Muscle layer of duodenum (tissue), 2 donors: ENCODE results near the gene VAC14.

ENCODE experiments used
- H3K27ac ChIP-seq: one replicate; pipeline ENCODE4 v1.7.0; 2013; ENCODE audit warnings: mild to moderate bottlenecking, low read length
- H3K27me3 ChIP-seq: one replicate; pipeline ENCODE4 v1.7.0; 2013; ENCODE audit warnings: low read depth, mild to moderate bottlenecking, control low read depth, low read length
- H3K36me3 ChIP-seq, 2 donors: one replicate each; pipeline ENCODE4 v1.7.0; 2013; ENCODE audit warnings: low read length in 2 of 2, control low read depth in 1 of 2, mild to moderate bottlenecking in 1 of 2; ENCODE audit not compliant: insufficient read depth in 2 of 2, control insufficient read depth in 1 of 2
- H3K4me1 ChIP-seq, 2 donors: one replicate each; pipeline ENCODE4 v1.7.0; 2013; ENCODE audit warnings: low read length in 2 of 2, mild to moderate bottlenecking in 2 of 2, control low read depth in 1 of 2, moderate library complexity in 1 of 2; ENCODE audit not compliant: insufficient read depth in 2 of 2, control insufficient read depth in 1 of 2
- H3K4me3 ChIP-seq, 2 donors: one replicate each; pipeline ENCODE4 v1.7.0; 2013; ENCODE audit warnings: low read length in 2 of 2, low read depth in 1 of 2, mild to moderate bottlenecking in 1 of 2
- H3K9me3 ChIP-seq, 2 donors: one replicate each; pipeline ENCODE4 v1.7.0; 2013; ENCODE audit warnings: low read length in 2 of 2, control low read depth in 1 of 2, mild to moderate bottlenecking in 1 of 2; ENCODE audit not compliant: control insufficient read depth in 1 of 2
- donor health status: healthy.

VAC14 gene

DNA sequence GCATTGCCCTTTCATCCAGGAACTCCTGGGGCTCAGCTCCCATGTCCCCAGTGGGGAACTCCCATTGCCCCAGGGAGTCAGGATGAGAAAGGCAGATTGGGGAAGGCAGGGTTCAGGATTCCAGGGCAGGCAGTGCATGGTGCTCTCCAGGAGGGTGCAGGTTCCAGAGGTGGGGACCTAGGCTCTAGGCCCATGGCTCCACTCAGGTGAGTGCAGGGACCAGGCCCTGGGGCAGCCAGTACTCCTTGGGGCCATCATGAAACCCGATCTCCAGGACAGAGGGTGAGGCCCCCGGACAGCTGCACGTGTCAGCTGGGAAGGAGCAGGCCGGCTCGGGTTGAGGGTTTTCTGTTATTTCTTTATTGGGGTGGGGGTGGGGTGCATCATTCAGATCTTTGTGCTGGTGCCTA, 113.9 kb downstream of the VAC14 start:
- H3K27ac ChIP-seq = peak overlapping the region; percentile 21
- peaks cover 24 to 84% of the 10 kb centered on the region in 2 donors for H3K4me1 ChIP-seq
- H3K27me3 ChIP-seq = no peaks in the 10 kb centered on the region
- peak overlapping the region in 1 of 2 donors; percentile 50 for H3K4me3 ChIP-seq
- no peaks in the 10 kb centered on the region for H3K36me3 ChIP-seq
- no peaks in the 10 kb centered on the region for H3K9me3 ChIP-seq

DNA sequence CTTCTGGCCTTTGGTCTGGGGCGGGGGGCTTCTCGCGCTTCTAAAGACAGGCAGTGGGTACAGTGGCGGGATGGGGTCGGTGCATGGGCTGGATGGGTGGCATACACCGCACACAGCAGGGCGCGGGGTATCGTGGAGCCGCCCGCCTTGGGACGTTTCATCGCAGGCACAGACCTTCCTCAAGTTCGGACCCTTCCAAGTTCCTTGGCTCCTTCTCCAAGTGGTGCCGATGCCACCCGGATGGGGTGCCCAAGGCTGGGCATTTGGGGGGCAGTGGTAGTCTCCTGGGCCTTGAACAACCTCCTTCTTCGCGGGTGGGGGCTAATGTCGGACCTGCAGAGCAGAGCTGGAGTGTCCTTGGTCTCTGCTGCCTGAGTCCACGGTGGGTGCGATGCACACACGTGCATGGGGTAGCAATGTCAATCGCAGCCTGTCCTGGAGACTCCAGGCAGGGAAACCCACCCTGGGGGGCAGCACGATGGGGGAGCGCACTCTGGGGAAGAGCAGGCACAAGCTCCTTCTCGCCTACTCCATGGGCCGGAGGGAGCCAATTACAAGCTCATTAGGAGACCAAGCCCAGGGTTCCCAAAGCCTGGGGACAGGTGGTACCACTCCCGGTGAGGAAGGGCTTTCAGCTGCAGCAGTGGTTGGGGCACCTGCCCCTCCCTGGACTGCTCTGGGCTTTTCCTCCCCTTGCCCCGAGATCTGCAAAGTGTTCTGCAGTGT, 114.4 kb downstream of the VAC14 start:
- H3K4me3 ChIP-seq = peak overlapping the region; percentile 37 to 50
- peaks cover 24 to 84% of the 10 kb centered on the region in 2 donors for H3K4me1 ChIP-seq
- H3K27ac ChIP-seq = peak overlapping the region; percentile 21

DNA sequence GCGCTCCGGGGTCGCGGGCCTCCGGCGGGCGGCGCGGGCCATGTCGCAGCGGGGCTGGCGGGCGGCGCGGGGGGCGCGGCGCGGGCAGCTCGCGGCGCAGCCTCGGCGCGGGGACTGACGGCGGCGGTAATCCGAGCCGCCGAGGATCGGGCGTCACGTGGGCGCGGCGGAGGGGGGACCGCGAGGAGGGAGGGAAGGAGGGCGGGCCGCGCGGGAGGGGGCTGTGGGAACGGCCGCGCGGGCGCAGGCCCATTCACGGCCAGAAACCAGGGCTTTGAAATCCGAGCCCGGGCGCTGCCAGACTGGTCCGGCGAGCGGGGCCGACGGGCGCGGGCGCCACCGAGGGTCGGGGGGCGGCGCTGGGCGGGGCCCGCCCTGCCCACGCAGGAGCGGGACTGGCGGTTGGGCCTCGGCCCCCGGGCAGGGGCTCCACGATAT, 115.0 kb downstream of the VAC14 start, which contains the start of gene MTSS2:
Gene MTSS2 (minus strand): TSS at position 116 of the 438 bp plus-strand sequence. CDS start 262 bp downstream, outside the sequence.
- H3K4me1 ChIP-seq = peaks cover 19 to 84% of the 10 kb centered on the region in 2 donors
- no peaks in the 10 kb centered on the region for H3K9me3 ChIP-seq
- H3K27ac ChIP-seq = peak within 1 kb of the TSS; percentile 72
- no peaks in the 10 kb centered on the region for H3K36me3 ChIP-seq
- H3K4me3 ChIP-seq = peak within 1 kb of the TSS; percentile 68 to 72
- H3K27me3 ChIP-seq = no peaks in the 10 kb centered on the region

More for the DNA sequence above, 114.4 kb downstream of the VAC14 start:
- H3K9me3 ChIP-seq = no peaks in the 10 kb centered on the region
- H3K27me3 ChIP-seq = no peaks in the 10 kb centered on the region
- no peaks in the 10 kb centered on the region for H3K36me3 ChIP-seq

DNA sequence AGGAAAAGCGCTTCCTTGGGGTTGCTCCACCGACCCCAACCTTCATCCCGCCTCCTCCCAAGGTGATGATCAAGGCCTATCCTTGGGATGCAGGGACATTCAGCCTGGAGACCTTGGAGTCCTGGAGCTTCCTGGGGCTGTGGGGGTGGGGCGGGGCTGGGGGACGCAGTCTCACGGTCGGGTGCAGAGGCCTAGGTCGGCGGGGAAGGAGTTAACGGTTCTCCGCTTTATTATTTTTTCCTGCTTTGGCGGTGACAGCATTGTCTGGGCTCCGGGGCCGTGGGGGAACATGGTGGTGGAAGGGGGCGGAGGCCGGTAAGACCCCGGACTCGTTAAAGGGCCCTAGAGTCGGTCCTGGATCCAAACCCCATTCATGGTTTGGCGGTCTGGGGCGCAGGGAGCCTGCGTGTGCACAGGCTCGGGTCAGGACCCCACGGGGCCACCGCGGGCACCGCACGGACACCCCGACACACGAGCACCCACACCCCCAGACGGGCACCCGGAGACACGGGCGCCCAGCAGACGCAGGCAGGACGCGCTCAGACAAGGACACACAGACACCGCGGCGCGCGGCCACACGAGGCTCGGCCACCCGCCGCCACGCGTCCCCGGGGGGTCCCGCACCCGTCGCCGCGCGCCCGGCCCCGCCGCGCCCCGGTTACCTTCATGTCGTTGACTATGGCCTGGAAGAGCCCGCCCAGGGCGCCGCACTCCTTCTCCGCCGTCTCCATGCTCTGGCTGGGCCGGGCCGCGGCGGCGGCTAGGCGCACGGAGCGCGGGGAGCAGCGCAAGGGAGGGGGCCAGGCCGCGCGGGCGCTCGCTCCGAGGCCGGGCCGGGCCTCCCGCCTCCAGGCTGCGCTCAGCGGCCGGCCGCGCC, 115.7 kb downstream of the VAC14 start:
- Histone ChIP-seq H3K27ac (peak overlapping the region; percentile 72), H3K9me3 (no peaks in the 10 kb centered on the region), H3K4me3 (peak overlapping the region; percentile 68 to 72), H3K36me3 (no peaks in the 10 kb centered on the region), H3K27me3 (no peaks in the 10 kb centered on the region), H3K4me1 (peaks cover 15 to 84% of the 10 kb centered on the region in 2 donors)

DNA sequence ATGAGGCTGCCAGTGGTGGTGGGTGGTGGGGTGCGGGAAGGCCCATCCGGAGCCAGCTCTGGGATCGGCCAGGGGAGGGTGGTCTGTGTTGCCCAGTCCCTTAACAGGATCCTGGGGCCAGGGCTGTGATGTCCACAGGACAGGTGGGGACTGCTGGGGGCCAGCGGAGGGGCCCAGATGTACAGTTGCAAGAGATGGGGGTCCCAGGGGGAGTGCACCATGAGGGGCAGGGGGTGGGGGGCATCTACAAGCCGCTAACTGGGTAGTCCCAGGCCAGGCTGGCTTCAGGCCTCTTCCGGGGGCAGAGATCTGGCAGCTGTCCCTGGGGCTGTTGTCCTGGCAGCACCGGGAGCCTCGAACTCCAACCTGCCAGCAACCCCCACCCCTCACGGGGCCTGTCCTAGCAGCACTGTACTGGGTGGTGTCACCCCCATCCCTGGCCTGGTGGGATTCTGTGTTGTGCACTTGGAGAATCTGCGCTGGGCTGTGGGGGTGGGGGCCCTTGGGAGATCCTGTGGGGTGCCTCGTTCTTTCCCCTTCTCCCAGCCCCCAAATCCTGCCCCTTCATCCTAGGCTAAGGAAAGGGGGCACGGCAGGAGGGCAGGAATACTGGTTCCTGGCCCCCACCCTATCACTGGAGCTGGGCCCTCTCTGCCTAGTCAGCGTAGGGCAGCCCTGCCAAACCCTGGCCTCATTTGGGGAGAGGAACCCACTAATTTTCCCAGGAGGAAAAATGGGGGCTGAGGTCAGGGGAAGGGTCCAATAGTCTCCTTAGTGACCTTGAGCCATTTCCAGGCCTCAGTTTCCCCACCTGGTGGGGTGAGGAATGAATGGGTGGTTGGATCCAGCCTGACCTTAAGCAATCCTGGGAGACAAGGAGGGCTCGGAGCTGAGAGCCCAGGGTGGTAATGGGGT, 116.6 kb downstream of the VAC14 start:
- H3K27ac ChIP-seq = peak overlapping the region; percentile 72
- no peaks in the 10 kb centered on the region for H3K9me3 ChIP-seq
- H3K4me3 ChIP-seq = peak overlapping the region; percentile 68 to 72
- H3K36me3 ChIP-seq = peaks cover 0 to 2% of the 10 kb centered on the region in 2 donors
- H3K27me3 ChIP-seq = no peaks in the 10 kb centered on the region
- peaks cover 15 to 78% of the 10 kb centered on the region in 2 donors for H3K4me1 ChIP-seq

DNA sequence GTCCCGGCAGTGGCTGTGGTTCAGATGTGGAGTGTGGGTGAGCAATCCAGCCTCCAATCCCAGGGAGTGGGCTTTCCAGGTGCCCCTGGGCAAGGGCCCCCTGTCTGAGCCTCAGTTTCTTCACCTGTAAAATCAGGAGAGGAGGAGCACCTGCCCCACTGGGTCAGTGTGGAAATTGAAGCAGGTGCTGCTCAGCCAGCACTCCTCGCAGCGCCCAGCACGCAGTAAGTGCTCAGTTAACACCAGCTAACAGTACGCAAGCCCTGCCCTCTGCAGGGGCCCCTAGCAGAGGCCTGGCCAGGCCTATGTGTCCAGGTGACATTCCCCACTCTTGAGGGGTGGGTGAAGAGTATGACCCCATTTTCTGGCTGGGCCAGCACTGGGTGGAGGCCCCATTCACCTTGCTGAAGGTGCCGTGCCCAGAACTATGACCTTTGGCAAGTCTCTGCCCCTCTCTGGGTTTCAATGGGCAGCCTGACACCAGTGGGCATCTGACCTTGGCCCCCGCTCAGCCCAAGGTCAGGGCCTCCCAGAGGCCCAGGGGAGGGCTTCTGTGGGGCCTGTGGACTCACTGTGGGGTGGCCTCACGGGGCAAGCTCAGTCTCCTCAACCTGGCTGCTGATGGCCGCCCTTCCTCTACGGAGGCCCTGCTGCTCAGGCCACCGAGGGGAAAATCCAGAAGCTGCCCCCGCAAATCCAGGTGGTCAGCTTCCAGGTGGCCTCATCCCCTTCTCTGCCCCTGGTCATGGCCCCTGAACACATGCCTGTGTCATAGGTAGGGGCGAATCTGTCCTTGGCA, 117.6 kb downstream of the VAC14 start:
- Histone ChIP-seq H3K4me1 (peaks cover 8 to 73% of the 10 kb centered on the region in 2 donors), H3K4me3 (peak overlapping the region; percentile 39 to 72), H3K27me3 (no peaks in the 10 kb centered on the region), H3K36me3 (peaks cover 6 to 9% of the 10 kb centered on the region in 2 donors), H3K9me3 (no peaks in the 10 kb centered on the region), H3K27ac (peak overlapping the region; percentile 54)

DNA sequence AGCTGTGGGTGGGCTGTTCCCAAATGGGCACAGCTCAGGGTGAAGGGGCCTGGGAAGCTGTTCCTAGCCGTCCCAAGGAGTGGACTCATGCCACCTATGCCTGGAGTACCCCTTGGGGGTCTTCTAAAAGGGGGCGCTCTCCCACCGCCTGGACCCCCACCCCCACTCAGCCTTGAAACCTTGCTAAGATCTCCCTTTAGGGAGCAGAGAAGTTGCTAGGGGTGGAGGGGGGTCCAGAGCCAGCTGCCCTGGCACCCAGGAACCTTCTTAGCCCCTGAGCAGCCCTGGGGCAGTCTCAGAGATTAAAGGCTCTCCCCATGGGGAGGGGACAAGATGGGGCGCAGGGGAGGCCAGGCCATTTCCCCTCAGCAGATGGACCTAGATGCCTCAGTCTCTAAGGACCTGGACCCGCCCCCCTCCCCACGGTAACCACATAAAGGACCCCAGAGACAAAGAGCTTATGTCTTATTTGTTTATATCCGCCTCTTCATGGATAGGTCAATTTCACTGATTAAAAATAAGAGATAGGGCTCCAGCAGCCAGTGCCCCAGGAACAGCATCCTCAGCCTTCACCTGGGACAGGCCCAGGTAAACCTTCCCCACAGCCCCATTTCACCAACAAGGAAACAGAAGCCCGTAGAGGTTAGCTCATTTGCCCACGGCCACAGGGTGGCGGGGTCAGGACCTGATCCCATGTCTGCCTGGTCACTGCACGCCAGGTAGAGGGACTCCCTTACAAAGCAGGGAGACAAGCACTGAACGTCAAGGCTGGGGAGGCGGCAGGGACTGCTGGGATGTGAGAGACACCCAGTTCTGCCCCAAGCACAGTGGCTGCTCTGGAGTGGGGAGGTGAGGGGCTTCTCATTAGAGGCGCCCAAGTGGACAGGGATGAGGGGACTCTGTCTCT, 118.5 kb downstream of the VAC14 start:
- H3K9me3 ChIP-seq = no peaks in the 10 kb centered on the region
- H3K4me1 ChIP-seq = peaks cover 3 to 65% of the 10 kb centered on the region in 2 donors
- peak overlapping the region in 1 of 2 donors; percentile 72 for H3K4me3 ChIP-seq
- H3K27me3 ChIP-seq = no peaks in the 10 kb centered on the region
- peak overlapping the region; percentile 45 for H3K27ac ChIP-seq
- peaks cover 11 to 18% of the 10 kb centered on the region in 2 donors for H3K36me3 ChIP-seq

DNA sequence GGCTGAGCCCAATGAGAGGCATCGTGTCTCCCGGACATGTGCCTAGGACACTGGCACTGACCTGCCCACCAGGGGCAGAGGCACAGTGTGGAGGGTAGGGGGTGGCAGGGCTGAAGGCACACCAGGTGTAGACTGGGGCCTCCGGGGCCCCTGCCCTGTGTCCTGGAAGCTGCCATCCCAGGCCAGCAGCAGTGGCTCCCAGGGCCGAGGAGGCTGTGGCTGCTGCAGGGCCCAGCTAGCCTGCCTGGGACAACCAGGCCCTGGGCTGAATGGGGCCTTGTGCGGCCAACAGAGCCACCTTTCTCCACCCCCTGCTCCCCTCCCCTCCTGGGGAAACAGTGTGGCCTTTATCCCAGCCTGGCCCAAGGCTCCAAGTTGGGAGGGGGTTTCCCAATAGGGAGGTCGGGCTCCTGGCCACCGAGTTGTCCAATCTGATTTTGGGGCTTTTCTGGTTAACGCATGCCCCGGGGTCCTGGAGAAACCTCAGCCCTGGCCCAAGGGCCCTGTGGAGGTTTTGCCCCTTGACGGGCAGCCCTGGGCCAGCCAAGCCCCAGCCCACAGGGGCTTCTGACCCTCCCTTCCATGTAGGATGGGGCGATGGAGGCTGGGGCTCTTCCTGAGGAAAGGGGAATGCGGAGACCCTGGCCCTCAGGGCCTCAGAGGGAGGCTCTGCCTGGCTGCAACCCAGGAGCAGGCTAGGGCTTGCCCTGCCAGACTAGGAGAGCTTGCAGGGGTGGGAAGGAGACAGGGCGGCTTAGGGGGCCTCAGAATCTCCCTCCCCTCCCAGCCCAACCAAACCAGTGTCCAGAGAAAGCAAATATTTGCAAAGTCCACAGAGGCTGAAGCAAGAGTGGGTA, 119.3 kb downstream of the VAC14 start:
- peaks cover 16 to 25% of the 10 kb centered on the region in 2 donors for H3K36me3 ChIP-seq
- peak overlapping the region in 1 of 2 donors; percentile 15 for H3K4me3 ChIP-seq

More for the DNA sequence above, 119.3 kb downstream of the VAC14 start:
- H3K27ac ChIP-seq = peak overlapping the region; percentile 45
- no peaks in the 10 kb centered on the region for H3K27me3 ChIP-seq
- H3K9me3 ChIP-seq = no peaks in the 10 kb centered on the region
- H3K4me1 ChIP-seq = peaks cover 0 to 63% of the 10 kb centered on the region in 2 donors
